ENCODE measurements around the gene MYO15A. TPM values are rescaled to one million over a fixed set of nuclear protein-coding genes. Genes with fewer than 3 reads are reported as not detected.

The MYO15A gene
- total RNA-seq, 2 experiments from 2014 or later = 0.31 to 0.40 TPM

- Mint-ChIP-seq H3K27me3 (ENCODE audit: low read depth) (no peaks in the 10 kb centered on the region), H3K36me3 (ENCODE audit: low read depth) (no peaks in the 10 kb centered on the region), H3K9me3 (no peaks in the 10 kb centered on the region), H3K4me3 (no peak overlapping the region), H3K4me1 (ENCODE audit: low read depth) (peaks cover 14% of the 10 kb centered on the region), H3K27ac (no peak overlapping the region)
- intact Hi-C loops (cut with micrococcal nuclease) = no loop called here
- CTCF ChIA-PET = interaction anchor here (1.3 kb wide), 1 partner anchor 43 kb away, joined by 3 read pairs; no protein-coding TSS in a partner anchor
- DNase-seq = no peak
Observed at GRCh38 chr17:18156171-18156975, 47.8 kb downstream of the MYO15A start.

- CTCF ChIA-PET = no interaction called here
- Mint-ChIP-seq H3K27ac (no peak overlapping the region), H3K4me3 (no peak overlapping the region), H3K27me3 (ENCODE audit: low read depth) (no peaks in the 10 kb centered on the region), H3K4me1 (ENCODE audit: low read depth) (peaks cover 14% of the 10 kb centered on the region), H3K9me3 (no peaks in the 10 kb centered on the region), H3K36me3 (ENCODE audit: low read depth) (no peaks in the 10 kb centered on the region)
- intact Hi-C loops (cut with micrococcal nuclease) = no loop called here
- DNase-seq = no peak
Observed at GRCh38 chr17:18156976-18157280, 48.4 kb downstream of the MYO15A start.

DNA sequence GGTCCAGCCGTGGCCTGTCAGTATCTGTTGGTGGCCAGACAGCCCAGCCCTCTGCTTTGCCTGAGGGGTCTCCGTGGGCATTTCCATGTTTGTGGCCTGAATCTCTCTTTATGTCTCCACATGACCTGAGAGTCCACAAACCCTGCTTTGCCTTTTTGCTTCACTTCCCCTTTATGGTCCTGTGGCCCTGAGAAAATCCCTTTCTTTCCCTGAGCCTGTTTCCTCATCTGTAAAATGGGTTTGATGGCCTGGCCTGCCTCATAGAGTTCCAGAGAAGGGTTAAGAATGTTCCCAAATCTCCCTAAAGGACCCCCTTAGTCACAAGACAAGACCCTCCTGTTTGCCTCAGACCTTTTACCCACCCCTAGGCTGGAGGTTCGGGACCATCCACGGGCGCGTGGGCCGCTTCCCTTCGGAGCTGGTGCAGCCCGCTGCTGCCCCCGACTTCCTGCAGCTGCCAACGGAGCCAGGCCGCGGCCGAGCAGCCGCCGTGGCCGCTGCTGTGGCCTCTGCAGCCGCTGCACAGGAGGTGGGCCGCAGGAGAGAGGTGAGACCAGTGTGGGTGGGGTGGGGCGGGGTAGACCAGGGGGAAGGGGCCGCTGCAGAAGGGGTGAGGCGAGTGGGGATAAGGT lies 48.9 kb downstream of the MYO15A start:
- H3K27ac Mint-ChIP-seq = no peak overlapping the region
- no peaks in the 10 kb centered on the region for H3K36me3 Mint-ChIP-seq (ENCODE audit: low read depth)
- no peak overlapping the region for H3K4me3 Mint-ChIP-seq
- peaks cover 14% of the 10 kb centered on the region for H3K4me1 Mint-ChIP-seq (ENCODE audit: low read depth)
- no peak for DNase-seq
- CTCF ChIA-PET = no interaction called here
- intact Hi-C loops (cut with micrococcal nuclease) = no loop called here
- no peaks in the 10 kb centered on the region for H3K9me3 Mint-ChIP-seq
- no peaks in the 10 kb centered on the region for H3K27me3 Mint-ChIP-seq (ENCODE audit: low read depth)

DNA sequence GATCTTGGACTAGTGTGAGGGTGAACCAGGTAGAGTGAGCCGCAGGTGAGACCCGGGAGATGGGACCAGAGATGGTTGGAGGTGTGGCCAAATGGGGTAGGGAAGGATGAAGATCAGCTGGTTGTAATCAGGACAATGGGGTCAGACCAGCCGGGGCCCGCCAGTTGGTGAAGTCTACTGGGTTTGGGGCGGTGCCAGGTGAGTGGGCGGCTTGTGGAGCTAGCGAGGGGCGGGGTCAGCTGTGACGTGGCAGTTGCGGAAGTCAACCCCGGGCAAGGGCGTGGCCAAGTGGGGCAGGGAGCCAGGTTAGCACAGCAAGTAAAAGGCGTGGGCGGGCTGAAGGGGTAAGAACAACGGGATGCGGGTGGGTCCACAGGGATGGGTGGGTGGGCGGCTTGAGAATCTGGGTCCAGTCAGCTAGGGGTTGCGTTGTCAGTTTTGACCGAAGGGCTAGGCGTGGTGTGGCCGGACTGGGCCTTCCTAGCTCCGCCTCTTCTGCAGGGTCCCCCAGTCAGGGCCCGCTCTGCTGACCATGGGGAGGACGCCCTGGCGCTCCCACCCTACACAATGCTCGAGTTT lies 49.6 kb downstream of the MYO15A start:
- Mint-ChIP-seq H3K9me3 (no peaks in the 10 kb centered on the region), H3K36me3 (ENCODE audit: low read depth) (no peaks in the 10 kb centered on the region), H3K4me3 (peak overlapping the region; percentile 70), H3K4me1 (ENCODE audit: low read depth) (peaks cover 13% of the 10 kb centered on the region), H3K27me3 (ENCODE audit: low read depth) (no peaks in the 10 kb centered on the region), H3K27ac (peak overlapping the region; percentile 47)
- intact Hi-C loops (cut with micrococcal nuclease) = loop anchor here (1.0 kb wide), 1 partner anchor 25 kb away; the partner anchor contains the start of gene ALKBH5
- peak; percentile 98 for DNase-seq
- CTCF ChIA-PET = no interaction called here

DNA sequence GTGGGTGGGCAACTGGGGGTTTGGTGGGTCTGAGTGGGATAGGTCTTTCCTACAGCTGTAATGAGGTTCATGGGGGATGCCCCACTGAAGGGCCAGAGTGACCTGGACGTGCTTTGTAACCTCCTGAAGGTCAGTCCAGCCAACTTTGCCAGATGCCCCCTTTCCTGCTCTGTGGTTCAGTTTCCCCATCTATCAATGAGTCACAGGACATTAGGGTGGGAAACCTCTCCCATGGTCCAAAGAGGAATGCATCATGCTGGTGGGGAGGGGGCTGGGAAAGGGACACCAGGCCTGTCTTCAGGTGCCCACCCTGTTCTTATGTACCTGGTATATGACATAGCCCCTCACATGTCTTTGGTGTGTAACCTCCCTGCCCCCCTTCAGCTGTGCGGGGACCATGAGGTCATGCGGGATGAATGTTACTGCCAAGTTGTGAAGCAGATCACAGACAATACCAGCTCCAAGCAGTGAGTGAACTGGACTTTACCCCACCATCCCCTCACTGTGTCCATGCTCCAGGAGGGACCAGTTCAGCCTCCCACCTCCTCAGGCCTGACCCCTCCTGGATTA lies 51.1 kb downstream of the MYO15A start:
- Mint-ChIP-seq H3K4me1 (ENCODE audit: low read depth) (peaks cover 6% of the 10 kb centered on the region), H3K4me3 (no peak overlapping the region), H3K9me3 (no peaks in the 10 kb centered on the region), H3K27ac (no peak overlapping the region), H3K36me3 (ENCODE audit: low read depth) (no peaks in the 10 kb centered on the region), H3K27me3 (ENCODE audit: low read depth) (no peaks in the 10 kb centered on the region)
- DNase-seq = no peak
- CTCF ChIA-PET = no interaction called here
- intact Hi-C loops (cut with micrococcal nuclease) = no loop called here

GRCh38 chr17:18160128-18160856 lies 51.7 kb downstream of the MYO15A start:
- peaks cover 6% of the 10 kb centered on the region for H3K4me1 Mint-ChIP-seq (ENCODE audit: low read depth)
- no peak for DNase-seq
- H3K27ac Mint-ChIP-seq = no peak overlapping the region
- no peaks in the 10 kb centered on the region for H3K36me3 Mint-ChIP-seq (ENCODE audit: low read depth)
- no peaks in the 10 kb centered on the region for H3K9me3 Mint-ChIP-seq
- no peak overlapping the region for H3K4me3 Mint-ChIP-seq
- intact Hi-C loops (cut with micrococcal nuclease) = no loop called here
- no peaks in the 10 kb centered on the region for H3K27me3 Mint-ChIP-seq (ENCODE audit: low read depth)
- CTCF ChIA-PET = interaction anchor here (0.9 kb wide), 1 partner anchor 13 kb away, joined by 3 read pairs; no protein-coding TSS in a partner anchor

DNA sequence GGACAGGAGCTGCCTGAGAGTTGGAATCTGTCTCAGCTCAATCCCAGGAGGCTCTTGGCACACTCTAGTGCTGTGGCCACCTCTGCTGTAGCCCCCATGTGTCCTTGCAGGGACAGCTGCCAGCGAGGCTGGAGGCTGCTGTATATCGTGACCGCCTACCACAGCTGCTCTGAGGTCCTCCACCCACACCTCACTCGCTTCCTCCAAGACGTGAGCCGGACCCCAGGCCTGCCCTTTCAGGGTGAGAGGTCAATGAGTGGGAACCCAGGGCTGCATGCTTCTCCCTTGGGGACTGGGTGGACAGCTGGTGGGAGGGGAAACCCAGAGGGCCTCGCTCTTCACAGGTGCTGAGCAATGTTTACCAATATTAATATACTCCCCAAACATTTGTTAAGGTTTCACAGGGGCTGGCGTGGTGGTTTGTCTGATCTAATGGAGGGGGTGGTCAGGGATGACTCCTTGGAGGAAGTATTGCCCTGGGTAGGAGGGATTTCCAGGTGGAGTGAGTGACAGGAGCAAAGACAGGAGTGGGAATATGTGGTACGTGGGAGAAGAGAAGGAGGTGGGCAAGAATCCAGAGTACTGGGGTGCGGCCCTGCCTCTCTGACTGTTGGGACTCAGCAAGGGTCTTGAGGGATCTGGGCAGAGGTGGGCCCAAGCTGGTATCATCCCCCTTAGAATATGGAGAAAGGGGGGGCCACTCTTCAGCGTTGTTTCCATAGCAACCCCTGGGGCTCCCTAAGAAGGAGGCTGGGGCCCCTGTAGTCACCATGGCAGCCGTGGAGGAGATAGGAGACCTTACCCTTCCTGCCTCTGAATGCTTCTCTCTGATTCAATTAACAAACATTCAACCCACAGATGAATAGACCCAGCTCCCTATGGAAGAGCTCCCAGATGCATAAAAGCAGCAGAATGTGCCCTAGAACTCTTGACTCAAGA lies 52.9 kb downstream of the MYO15A start:
- Mint-ChIP-seq H3K36me3 (ENCODE audit: low read depth) (no peaks in the 10 kb centered on the region), H3K4me3 (no peak overlapping the region), H3K27ac (no peak overlapping the region), H3K27me3 (ENCODE audit: low read depth) (no peaks in the 10 kb centered on the region), H3K9me3 (no peaks in the 10 kb centered on the region), H3K4me1 (ENCODE audit: low read depth) (peaks cover 6% of the 10 kb centered on the region)
- CTCF ChIA-PET = interaction anchor here (0.6 to 1.2 kb wide), 4 partner anchors 9 to 54 kb away, joined by 3 to 4 read pairs (median 3); no protein-coding TSS in a partner anchor
- DNase-seq = no peak
- intact Hi-C loops (cut with micrococcal nuclease) = no loop called here

GRCh38 chr17:18163547-18163946 lies 55.0 kb downstream of the MYO15A start:
- CTCF ChIA-PET = interaction anchor here (0.6 kb wide), 1 partner anchor 19 kb away, joined by 3 read pairs; no protein-coding TSS in a partner anchor
- Mint-ChIP-seq H3K9me3 (no peaks in the 10 kb centered on the region), H3K4me3 (no peak overlapping the region), H3K4me1 (ENCODE audit: low read depth) (peaks cover 2% of the 10 kb centered on the region), H3K27me3 (ENCODE audit: low read depth) (no peaks in the 10 kb centered on the region), H3K27ac (no peak overlapping the region), H3K36me3 (ENCODE audit: low read depth) (no peaks in the 10 kb centered on the region)
- no peak for DNase-seq
- intact Hi-C loops (cut with micrococcal nuclease) = no loop called here

GRCh38 chr17:18166894-18167293 lies 58.3 kb downstream of the MYO15A start:
- CTCF ChIA-PET = no interaction called here
- H3K9me3 Mint-ChIP-seq = no peaks in the 10 kb centered on the region
- no peaks in the 10 kb centered on the region for H3K27me3 Mint-ChIP-seq (ENCODE audit: low read depth)
- DNase-seq = no peak
- no peaks in the 10 kb centered on the region for H3K4me1 Mint-ChIP-seq (ENCODE audit: low read depth)
- no peak overlapping the region for H3K27ac Mint-ChIP-seq
- no peak overlapping the region for H3K4me3 Mint-ChIP-seq
- H3K36me3 Mint-ChIP-seq (ENCODE audit: low read depth) = no peaks in the 10 kb centered on the region
- intact Hi-C loops (cut with micrococcal nuclease) = no loop called here

DNA sequence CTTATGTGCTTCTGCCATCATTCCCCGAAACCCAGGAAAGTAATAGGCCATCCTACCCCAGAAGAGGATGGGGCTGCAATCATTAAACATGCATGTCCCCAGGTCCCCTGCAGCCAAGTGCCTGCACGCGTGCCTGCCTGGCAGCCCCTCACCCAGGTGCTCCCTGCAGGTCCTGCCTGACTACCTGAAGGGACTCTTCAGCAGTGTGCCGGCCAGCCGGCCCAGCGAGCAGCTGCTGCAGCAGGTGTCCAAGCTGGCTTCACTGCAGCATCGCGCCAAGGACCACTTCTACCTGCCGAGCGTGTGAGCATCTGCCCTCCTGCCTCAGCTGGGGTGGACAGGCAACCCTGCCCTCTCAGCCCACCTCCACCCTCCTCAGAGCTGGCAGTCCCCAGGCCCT lies 58.9 kb downstream of the MYO15A start:
- H3K36me3 Mint-ChIP-seq (ENCODE audit: low read depth) = no peaks in the 10 kb centered on the region
- intact Hi-C loops (cut with micrococcal nuclease) = no loop called here
- H3K9me3 Mint-ChIP-seq = no peaks in the 10 kb centered on the region
- no peak for DNase-seq
- CTCF ChIA-PET = no interaction called here
- H3K27ac Mint-ChIP-seq = no peak overlapping the region
- no peaks in the 10 kb centered on the region for H3K27me3 Mint-ChIP-seq (ENCODE audit: low read depth)
- H3K4me1 Mint-ChIP-seq (ENCODE audit: low read depth) = no peaks in the 10 kb centered on the region
- H3K4me3 Mint-ChIP-seq = no peak overlapping the region

- no peak overlapping the region for H3K27ac Mint-ChIP-seq
- H3K36me3 Mint-ChIP-seq (ENCODE audit: low read depth) = no peaks in the 10 kb centered on the region
- H3K9me3 Mint-ChIP-seq = no peaks in the 10 kb centered on the region
- no peak for DNase-seq
- H3K27me3 Mint-ChIP-seq (ENCODE audit: low read depth) = no peaks in the 10 kb centered on the region
- no peak overlapping the region for H3K4me3 Mint-ChIP-seq
- intact Hi-C loops (cut with micrococcal nuclease) = no loop called here
- no peaks in the 10 kb centered on the region for H3K4me1 Mint-ChIP-seq (ENCODE audit: low read depth)
- CTCF ChIA-PET = interaction anchor here (1.6 kb wide), 1 partner anchor 32 kb away, joined by 5 read pairs; no protein-coding TSS in a partner anchor
Observed at GRCh38 chr17:18172531-18173278, 64.1 kb downstream of the MYO15A start.
